ENCODE measurements around the gene ATP1A3.
"Not testable (repeated sequence)": the region's sequence is repeated elsewhere in the genome, so short reads cannot be mapped to it uniquely, and the experiment has no call there.

Gene ATP1A3

DNA sequence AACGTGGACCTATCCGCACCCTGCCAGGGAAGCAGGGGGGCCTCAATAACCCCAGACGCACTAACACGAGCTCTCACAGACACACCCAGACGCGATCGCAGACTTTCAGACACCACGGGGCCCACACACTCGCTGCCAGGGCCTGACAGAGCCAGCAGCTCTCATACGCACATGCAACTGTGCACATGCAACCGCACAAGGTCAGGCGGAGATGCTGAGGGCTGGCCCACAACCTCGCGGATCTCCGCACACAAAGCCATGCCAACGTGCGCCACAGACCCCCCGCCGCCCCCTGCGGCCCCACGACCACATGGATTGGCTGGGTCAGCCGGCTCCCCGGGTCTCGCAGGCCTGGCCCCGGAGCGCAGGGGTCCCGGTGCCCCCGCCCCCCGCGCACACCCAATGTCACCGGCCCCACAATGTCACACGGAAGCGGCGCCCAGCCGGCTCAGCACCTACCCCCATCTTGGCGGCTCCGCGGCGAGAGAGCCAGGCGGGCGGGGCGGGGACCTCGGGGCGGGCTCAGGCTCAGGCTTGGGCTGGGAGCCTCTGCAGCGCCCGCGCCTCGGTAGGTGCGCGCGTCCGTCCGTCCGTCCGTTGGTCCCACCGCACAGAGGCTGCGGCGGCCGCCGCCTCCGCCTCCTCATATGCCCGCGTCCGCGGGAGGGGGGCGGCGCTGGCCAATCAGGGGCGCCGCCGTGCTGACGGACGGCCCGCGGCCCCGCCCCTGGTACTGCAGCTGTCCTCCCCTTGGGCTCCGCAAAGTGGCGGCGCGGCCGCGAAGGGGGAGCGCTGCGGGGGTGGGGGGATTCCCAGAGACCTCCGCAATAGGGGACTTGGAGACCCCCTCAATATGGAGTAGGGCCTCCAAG, at the start of gene ATP1A3:
Gene ATP1A3 (minus strand): TSS at position 619 of the 872 bp plus-strand sequence. CDS start 154 bp downstream, at position 465.
- no peak for DNase-seq

DNA sequence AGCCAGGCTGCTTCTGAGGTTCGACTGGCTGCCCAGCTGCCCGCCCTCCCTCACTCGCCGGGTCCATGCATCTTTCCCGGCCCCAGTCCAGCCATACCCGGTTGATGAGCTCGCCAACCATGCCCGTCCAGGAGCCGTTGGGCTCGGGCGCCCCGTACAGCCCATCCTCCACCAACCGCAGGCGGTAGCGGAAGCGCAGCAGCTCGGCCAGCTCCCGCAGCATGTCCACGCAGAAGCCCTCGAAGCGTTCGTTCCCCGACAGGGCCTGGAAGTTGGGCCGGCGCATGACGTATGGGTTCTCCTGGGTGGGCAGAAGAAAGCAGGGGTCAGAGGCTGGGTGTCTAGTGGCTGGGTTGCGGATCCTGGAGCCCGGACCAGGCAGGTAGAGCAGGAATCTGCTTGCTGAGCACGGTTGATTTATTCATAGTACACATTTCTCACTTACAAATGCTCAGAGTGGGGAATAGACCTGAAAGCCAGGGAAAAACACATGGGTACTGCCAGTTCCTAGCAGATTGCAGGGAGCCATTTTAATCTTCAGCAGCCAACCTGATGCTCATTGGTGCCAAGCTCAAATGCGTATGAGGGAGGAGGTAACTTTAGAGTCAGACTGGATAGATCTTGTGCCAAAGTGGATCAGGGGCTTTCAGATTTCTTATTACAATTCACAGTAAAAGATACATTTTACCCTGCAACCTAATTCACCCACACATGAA, 48.6 kb upstream of the ATP1A3 start:
- DNase-seq, result no peak

DNA sequence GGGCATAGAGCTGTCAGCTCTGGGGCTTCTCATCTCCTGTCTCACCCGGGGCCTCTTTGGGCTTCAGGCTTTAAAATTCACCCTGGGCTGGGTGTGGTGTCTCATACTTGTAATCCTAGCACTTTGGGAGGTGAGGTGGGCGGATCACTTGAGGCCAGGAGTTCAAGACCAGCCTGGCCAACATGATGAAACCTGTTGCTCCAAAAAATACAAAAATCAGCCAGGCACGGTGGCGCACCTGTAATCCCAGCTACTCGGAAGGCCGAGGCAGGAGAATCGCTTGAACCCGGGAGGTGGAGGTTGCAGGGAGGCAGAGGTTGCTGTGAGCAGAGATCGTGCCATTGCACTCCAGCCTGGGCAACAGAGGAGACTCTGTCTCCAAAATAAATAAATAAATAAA, 46.5 kb upstream of the ATP1A3 start:
- not testable (repeated sequence) for DNase-seq

DNA sequence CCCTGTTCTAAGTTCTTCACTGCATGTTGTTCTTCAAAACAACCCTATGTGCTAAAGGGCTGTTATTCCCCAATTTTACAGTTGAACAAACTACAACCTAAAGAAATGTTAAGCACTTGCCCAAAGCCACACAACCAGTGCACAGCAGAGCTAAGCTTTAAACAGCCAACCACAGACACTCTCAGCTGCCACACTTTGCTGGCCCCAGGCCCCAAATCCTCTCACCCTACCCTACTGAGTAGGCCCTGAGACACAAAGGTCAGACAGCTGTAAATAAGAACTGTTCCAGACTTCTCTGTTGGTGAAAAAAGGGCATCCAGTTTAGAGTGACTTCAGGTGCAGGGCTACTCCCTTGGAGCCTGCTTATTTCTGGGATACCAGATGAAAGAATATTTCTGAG, 46.0 kb upstream of the ATP1A3 start:
- no peak for DNase-seq

DNA sequence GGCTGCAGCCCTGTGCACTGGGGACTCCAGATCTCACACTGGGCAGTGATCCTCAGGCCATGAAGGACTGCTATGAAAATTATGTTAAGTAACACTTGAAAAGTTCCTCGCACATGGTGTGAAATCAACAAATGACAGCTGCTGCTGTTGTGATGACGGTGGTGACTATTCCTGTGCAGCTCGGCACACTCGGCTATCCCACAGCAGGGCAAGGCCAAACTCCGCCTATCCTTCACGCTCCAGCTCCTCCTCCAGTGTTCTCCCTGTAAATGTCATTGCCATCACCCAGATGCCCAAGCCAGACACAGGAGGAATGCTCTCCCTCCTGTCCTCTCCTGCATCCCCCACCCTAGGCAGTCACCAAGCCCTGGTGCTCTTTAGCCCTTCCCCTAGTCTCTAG, 44.6 kb upstream of the ATP1A3 start:
- DNase-seq, result no peak

DNA sequence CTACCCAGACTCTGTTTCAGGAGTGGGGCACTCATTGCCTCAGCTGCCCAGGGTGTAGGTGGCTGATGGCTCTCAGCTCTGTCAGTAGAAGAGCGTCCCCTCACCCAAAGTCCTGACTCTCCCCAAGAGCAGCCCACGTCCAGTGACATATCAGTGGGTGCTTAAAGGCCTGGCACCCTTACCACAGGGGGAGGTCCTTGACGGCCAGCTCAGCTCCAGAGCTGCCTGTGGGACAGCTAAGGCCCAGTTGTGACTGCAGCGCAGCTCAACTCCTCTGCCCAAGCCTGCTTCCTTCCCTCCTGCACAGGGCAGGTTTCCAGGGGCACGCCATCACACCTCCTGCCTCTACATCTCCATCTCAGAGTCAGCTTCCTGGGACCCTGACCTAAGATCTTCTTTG, 43.6 kb upstream of the ATP1A3 start:
- no peak for DNase-seq

DNA sequence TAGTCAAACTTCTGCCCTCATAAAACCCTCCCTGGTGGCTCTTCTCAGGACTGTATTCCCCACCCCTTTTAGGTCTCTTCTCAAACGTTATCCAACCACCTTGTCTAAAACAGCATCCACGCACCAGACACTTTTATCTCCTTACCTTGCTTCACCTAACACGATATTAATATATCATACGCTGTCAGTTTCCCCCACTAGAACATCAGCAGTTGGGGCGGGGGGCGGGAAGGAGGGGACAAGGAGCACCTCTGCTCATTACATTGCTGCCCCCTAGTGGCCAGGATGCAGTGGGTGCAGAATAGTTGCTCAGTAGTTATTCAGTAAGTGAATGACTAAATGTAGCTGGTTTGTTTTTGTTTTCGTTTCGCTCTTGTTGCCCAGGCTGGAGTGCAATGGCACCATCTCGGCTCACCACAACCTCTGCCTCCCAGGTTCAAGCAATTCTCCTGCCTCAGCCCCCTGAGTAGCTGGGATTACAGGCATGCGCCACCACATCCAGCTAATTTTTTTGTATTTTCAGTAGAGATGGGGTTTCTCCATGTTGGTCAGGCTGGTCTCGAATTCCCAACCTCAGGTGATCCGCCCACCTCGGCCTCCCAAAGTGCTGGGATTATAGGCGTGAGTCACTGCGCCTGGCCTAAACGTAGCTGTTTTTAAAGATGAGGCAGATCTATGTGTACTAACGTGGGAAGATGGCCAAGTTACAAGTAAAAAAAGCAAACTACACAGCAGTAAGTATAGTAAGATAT, 40.8 kb upstream of the ATP1A3 start:
- DNase-seq, result peak; percentile 52

DNA sequence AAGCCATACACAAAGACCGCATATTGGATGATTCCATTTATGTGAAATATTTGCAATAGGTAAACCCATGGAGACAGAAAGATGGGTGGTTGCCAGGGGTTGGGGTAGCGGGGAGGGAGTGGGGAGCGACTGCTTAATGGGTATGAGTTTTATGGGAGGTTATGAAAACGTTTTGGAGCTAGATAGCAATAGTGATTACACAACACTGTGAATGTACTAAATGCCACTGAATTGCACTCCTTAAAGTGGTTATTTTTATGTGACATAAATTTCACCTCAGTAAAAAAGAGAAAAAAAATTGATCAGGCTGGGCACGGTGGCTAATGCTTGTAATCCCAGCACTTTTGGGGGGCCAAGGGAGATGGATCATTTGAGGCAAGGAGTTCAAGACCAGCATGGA, 39.4 kb upstream of the ATP1A3 start:
- peak; percentile 21 for DNase-seq

DNA sequence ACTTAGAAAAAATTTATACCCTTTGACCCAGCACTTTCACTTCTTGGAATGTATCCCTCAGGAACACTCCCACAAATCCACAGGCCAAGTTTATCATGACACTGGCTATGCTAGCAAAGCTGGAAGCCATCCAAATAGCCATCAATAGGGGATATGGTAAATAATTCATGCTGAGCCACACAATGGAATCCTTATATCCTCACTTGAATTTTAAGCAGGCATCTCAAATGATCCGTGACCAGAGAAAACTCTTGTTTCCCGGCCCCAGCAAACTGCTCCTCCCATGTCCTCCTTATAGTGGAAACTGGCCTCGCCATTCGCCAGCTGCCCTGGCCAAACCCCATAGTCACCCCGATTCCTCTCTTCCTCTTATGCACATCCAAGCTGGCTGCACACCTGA, 38.4 kb upstream of the ATP1A3 start:
- DNase-seq, result peak; percentile 37

DNA sequence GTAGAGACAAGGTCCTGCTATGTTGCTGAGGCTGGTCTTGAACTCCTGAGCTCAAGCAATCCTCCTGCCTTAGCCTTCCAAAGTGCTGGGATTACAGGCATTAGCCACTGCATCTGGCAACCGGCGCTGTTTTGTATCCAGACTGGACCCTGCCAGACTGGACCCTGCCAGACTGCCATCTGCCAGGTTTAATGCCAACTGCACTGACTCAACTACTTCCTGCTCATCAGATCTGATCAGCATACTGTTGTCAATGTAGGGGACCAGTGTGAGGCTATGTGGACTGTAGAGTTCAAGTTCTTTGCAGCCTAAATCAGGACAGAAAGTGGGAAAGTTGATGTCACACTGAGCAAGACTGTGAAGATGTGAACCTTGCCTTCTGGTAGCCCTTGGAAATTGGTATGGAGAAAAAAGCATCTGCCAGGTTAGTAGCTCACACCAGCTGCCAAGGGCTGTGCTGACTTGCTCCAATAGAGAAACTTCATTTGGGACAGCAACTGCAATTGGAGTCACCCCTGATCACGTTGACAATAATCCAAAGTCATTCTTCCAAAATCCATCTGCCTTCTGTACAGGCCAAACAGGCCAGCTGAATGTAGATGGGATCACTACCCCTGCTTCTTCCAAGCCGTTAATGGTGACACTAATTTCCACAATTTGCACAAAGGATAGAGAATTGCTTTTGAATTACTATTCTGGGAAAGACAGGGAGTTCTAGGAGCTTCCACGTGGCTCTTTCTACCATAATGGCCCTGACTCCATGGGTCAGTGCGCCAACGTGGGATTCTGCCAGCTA, 36.8 kb upstream of the ATP1A3 start:
- peak; percentile 37 for DNase-seq

DNA sequence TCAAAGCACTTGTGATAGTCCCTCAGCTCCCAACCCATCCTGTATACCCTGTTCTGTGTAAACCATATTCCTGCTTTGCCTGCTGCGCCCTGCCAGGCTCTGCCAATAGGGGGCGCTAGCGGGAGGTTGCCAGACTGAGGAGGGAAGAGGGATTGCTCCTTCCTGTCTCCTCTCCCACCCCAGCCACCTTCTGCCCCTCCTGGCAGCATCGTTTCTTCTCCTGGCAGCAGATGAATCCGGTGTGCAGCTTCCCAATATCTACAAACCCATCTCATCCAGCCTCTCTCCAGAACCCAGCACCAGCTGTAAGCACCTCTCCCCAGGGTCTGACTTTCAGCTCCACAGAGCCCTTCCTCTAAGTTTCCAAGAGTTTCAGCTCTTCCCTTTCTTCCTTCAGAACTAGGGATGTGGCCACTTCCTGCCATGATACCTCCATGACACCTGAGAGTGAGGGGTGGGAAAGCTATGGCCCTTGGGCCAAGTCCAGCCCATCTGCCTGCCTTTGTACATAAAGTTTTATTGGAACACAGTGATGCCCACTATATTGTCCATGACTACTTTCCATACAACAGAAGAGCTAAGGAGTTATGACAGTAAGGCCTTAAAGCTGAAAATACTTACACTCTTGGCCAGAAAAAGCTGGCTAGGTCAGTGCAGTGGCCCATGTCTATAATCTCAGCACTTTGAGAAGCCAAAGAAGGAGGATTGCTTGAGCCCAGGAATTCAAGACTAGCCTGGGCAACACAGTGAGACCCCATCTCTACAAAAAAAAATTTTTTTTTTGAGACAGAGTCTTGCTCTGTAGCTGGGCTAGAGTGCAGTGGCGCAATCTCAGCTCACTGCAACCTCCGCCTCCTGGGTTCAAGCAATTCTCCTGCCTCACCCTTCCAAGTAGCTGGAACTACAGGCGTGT, 34.5 kb upstream of the ATP1A3 start:
- DNase-seq, result no peak

DNA sequence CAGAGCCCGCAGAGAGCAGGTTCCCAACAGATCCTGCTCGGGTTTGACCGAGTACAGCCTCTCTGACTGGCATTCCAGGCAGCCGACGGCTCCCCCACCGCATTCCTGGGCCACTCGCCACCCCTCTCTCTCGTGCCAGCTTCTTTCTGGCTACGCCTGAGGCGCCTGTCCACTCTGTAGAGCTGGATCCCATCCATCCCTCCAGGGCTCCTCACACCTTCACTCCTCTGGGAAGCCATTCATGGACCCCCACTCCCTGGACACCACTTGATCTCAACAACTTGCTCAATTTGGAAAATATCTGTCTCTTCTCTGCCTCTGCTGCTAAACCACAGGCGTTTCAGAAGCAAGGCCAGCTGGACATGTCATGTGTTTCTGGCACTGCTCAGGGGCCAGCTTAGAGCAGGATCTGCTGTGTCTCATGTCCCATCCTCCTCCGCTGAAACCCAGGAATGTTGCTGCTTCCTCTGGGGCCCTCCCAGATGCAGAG, 30.6 kb upstream of the ATP1A3 start:
- peak; percentile 64 for DNase-seq

DNA sequence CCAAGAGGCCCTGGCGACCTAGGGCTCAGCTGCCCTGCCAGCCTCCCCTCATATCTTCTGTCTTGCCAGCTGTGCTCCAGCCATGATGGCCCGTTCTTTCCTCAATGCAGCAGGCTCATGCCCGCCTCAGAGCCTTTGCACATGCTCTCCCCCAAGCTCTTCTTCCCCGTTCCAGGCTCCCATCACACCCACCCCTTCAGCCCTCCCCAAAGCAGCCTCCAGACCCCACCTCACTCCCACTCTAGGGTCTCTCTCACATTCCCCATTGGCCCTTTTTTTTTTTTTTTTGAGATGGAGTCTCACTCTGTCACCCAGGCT, 29.9 kb upstream of the ATP1A3 start:
- no peak for DNase-seq

DNA sequence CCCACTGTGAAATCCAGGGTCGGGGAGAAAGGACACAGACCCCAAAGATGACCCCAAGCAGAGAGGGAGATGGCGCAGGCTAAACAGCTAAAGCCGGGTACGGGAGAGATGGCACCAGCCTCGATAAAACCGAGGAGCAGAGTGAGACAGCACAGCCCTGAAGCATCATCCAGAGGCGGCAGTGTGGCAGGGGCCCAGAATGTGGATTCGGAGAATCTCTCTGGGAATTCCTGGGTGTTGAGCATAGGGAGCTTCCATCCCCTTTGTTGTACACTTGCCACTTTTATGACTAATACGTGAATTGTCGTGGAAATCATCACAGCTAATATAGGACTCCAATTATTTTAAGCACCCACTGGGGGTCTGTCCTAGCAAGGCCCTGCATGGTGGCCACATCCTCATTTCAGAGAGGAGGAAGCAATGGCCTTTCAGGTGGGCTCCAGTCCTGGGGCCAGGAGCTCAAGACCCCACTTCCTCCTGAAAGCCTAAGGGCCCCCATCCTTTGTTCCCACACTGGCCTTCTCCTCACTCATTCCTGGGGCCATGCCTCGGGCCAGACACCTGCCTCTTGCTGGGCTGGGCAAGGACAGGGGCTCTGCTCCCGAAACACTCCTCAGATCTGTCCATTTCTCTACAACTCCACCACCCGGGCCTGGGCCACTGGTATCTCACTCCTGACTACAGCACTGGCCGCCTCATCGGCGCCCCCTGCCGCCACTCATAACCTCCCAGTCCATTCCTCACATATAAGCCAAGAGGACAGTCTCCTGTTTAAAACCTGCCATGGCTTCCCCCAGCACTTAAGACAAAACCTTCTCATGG, 29.3 kb upstream of the ATP1A3 start:
- no peak for DNase-seq

DNA sequence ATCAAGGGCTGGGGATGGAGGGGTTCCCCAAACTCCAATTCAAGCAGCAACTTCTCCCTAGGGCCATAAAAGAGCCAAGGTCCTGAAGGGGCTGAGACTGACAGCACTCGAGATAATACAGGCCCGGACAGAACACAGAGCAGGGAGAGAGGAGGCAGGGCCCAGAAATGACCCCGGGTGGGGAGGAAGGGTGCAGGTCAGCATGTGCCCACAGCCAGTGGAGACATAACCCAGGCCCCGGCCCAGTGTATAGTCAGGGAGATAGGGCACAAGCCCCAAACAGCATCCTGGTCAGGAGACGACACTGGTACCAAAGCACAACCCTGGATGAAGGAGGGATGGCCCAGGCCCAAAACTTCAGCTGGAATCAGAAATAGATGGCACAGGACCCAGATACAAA, 28.6 kb upstream of the ATP1A3 start:
- DNase-seq, result no peak

DNA sequence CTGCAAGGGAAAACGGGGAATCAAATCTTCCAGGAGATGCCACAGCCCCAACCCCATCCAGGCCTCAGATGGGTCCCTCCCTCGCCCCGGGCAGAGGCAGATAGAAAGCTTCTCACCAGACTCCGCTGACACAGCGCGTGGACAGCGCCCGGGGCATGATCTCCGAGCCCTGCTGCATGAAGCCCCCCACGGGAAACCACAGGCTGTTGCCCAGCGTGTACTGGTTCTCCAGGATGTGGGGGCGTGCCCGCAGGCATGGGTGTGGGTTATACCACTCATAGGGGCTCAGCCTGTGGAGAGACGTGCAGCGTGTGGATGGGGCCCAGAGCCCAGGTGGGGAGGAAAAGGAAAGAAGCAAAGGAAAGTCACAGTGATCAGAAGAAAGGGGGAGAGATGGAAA, 27.2 kb upstream of the ATP1A3 start:
- DNase-seq, result no peak

DNA sequence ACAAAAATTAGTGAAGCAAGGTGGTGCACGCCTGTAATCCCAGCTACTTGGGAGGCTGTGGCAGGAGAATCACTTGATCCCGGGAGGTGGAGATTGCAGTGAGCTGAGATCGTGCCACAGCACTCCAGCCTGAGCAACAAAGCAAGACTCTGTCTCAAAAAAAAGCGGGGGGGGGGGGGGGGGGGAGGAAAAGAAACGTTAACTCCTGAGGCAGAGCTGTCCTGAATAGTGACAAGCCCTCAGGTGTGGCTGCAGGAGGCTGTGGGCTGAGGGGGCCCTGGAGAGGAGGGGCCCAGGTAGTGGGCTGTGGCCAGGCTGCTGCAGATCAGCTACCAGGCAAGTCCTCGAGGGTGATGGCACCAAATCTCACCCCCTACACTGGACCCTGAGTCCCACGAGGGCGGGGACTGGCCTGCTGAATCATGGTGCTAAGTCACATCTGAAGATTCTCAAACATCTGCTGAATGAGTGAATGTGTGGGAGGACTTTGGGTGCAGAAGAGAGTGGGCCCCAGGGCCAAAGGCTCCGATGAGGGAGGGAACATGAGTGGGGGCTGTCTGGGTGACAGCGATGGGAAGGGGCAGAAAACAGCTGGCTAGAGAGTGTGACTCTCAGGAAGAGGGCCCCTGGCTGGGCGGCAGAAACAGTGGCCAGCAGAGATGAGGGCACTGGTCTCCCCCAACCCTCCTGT, 24.6 kb upstream of the ATP1A3 start:
- DNase-seq, result no peak

DNA sequence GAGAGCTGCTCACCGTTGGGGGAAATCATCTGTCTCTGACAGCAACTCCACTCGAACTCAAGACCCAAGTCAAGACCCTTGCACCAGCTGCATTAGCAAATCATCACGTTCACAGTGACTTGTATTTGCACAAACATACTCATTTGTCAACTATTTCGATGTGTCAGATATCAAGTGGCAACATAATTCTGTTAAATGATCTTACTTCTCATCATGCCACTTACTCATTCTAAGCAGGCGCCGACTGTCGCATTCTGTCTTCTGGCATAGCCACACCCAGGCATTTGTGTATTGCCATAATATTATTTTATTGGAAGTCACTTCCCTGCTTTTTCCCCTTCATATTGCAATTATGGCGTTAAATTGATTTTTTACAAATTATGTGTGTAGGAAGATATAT, 23.0 kb upstream of the ATP1A3 start:
- DNase-seq, result no peak

DNA sequence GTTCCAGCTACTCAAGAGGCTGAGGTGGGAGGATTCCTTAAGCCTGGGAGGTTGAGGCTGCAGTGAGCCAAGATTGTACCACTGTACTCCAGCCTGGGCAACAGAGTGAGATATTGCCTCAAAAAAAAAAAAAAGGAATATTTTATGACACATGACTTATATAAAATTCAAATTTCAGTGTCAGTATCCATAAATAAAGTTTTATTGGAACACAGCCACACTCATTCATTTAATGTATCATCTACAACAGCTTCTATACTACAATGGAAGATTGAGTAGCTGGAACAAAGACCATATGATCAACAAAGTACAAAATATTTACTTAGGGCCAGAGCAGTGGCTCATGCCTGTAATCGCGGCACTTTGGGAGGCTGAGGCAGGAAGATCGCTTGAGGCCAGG, 18.7 kb upstream of the ATP1A3 start:
- DNase-seq, result not testable (repeated sequence)

Measured in right forelimb (tissue), 1 donor.